ENCODE results near the gene SEC14L5.
"Not testable (repeated sequence)": the region's sequence is repeated elsewhere in the genome, so short reads cannot be mapped to it uniquely, and the experiment has no call there.

Gene SEC14L5

DNA sequence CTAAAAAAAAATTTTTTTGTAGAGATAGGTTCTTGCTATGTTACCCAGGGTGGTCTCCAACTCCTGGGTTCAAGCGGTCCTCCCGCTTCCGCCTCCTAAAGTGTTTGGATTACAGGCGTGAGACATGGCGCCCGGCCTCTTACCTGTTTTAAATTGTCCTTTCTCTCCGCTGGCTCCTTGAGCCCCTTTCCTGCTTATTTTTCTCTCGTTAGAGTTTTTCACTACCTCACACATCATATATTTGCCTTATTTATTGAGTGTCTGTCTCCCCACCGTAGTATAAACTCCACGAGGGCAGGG, 760 bp upstream of the SEC14L5 start:
- DNase-seq = no peak

DNA sequence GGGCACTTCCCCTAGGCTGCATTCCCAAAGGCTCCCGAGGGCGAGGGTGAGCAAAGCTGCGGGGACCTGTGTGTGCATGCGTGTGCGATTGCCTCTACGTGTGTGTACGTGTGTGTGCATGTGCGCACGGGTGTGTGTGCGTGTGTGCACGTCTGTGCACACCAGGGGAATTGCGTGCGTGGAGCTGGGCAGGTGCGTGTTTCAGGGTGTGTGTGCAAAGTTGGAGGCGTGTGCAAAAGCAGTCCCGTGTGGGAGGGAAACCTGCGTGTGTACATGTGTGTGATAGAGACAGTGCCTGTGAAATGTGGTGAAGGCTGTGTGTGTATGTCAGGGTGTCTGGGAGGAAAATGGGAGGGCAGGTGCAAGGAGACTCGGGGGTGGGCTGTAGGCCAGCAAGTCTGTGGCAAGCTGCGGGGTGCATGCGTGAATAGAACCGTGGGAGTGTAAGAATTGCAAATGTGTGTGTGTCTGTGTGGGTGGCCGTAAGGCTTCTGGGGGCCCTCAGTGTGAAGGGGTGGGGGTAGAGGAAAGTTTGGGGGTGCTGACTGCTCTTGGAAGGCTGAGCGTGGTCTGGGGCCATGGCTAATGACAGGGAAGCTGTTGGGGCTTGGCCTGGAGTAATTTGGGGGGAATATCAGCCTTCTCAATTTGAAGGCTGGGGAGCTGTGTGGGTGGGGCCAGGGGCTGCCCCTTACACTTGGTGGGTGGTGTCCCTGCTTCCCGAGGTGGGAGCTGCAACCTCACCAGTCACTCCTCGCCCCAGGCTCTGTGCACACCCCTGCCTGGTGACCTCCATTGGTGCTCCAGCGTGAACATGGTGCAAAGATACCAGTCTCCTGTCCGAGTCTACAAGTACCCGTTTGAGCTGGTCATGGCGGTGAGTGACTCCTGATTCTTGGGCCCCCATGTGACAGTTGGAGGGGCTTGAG, 644 bp downstream of the SEC14L5 start:
- no peak for DNase-seq

DNA sequence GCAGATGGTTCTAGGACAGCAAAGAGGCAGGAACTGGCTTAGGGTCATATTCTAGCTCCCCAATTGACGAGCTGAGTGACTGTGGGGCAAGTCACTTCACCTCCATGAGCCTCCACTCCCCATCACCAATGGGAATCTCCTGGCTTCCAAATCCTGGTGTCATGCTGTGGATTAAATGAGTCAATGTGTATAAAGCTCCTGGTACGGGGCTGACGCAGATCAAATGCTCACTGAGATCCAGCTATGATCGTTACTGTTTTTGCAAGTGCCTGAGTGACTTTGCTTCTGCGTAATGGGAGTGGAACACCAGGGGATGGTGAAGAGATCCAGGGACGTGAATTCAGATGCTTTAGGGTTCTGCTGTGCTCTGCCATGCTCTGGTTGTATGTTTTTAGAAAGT, 2.4 kb downstream of the SEC14L5 start:
- DNase-seq = no peak

DNA sequence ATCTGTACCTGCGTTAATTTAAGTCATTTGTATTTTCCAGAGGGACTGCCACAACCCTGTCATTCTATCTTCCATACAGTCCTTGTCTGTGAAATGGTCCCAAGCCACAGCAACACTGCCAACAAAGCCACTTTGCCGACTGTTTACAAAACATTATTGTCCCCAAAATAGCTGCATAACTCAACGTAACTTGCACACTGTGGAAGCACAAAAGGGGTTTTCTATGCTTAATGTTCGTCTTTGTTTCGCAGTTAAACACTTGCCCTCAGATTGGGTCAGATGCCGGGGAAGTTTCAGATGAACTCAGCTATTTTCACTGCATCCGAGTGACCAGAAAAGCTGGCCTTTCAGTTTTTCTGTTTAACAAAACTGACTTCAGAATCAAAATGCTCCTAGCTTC, 4.6 kb downstream of the SEC14L5 start:
- no peak for DNase-seq

DNA sequence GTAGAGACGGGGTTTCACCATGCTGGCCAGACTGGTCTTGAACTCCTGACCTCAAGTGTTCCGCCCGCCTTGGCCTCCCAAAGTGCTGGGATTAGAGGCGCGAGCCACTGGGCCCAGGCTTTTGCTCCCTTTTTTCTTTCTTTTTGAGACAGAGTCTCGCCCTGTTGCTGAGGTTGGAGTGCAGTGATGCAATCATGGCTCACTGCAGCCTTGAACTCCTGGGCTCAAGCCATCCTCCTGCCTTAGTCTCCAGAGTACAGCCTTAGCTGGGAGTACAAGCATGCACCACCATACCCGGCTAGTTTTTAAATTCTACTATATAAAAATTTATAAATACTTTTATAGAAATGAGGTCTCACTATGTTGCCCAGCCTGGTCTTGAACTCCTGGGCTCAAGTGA, 5.4 kb downstream of the SEC14L5 start:
- DNase-seq = not testable (repeated sequence)

DNA sequence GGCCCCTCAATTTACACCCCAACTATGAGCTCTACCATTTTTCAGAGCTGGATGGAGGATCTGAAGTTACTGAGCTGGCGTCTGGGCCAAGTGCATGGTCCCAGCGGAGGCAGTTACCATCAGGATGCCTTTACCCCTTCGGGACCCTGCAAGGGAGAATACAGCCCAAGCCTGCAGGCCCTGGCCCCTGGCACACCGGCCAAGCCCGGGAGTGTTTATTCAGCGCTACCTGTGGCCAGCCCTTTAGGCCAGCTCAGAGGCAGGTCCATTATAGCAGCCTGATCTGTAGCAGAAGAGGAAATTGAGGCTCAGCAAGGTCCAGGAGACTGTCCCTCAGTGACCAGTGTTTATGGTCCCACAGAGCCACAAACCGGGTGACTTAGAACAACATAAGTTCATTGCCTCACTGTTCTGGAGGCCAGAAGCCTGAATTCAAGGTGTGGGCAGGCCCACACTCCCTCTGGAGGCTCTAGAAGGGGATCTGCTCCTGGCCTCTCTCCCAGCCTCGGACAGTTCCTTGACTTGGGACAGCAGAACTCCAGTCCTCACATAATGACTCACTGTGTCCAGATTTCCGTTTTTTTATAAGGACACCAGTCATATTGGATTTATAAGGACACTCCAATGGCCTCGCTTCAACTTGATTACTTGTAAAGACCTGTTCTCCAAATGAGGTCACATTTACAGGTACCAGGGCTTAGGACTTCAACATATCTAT, 8.8 kb downstream of the SEC14L5 start:
- DNase-seq = no peak

DNA sequence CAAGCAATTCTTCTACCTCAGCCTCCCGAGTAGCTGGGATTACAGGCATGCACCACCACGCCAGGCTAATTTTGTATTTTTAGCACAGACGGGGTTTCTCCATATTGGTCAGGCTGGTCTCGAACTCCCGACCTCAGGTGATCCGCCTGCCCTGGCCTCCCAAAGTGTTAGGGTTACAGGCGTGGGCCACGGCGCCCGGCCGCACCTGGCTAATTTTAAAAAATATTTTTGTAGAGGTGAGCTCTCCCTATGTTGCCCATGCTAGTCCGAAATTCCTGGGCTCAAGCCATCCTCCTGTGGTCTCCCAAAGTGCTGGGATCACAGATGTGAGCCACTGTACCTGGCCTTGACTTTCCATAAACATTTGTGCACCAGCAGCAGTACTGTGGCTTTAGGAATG, 10.1 kb downstream of the SEC14L5 start:
- not testable (repeated sequence) for DNase-seq

DNA sequence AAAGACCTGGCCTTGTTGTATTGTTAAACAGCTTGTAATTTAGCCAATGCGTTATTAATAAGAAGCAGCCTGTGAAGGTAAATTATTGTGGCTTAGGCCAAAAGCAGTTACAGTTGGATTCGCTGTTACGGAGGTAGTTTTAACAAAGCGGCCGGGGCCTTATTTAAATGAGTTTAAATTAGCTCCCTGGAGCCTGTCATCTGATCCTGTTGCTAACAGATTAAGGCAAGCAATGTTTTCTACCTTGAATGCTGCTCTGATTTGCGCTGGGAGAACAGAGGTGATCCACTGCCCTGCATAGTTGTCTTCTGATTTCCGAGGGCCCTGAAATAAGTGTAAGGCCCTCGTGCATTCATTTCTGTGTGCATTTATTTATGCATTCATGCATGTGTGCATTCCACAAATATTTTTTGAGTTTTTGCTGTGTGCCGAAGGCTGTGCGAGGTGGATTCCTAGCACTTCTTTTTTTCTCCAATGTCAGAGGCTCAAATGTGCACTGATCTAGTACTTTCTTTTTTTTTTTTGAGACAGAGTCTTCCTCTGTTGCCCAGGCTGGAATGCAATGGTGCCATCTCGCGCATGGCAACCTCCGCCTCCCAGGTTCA, 10.9 kb downstream of the SEC14L5 start:
- no peak for DNase-seq

DNA sequence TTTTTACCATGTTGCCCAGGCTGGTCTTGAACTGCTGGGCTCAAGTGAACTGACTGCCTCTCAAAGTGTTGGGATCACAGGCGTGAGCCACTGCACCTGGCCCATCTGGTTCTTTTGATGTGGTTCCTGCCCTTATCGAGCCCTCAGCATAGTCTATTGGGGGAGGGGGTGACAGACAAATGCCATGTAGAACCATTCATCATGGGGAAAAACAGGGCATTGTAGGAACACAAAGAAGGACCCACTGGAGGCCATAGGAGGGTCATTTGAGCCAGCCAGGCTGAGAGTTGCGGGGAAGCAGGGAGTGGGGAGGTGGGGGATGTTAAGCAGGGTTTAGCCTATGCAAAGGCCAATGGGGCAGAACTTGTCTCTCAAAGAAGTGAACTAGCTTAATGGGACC, 11.9 kb downstream of the SEC14L5 start:
- DNase-seq = no peak

DNA sequence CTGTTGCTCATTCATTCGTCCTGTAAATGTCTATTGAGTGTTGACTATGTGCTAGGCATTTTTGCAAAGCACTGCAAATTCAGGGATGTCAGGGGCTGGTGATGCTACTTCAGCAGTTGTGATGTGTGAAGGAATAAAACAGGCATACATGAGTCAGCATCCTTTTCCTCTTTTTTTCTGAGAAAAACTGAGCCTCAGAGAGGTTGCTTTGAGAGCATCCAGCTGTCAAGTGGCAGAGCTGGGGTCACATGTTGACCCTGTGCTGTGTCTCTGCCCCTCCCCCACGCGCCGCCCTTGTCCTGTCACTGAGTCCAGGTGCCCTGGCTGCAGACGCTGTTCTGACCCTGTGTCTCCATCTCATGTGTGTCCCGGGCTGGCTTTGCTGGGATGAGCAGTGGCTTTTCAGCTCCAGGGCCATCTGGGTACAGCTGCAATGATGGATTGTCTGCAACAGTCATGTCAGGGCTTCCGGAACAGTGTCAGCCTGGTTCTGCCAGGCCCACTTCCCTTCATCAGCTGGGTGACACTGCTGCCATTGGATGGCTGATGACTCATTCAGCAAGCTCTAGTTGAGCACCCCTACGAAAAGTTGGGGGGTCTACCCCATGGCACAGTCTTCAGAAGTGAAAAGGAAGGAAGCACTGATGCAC, 14.9 kb downstream of the SEC14L5 start:
- DNase-seq = no peak

DNA sequence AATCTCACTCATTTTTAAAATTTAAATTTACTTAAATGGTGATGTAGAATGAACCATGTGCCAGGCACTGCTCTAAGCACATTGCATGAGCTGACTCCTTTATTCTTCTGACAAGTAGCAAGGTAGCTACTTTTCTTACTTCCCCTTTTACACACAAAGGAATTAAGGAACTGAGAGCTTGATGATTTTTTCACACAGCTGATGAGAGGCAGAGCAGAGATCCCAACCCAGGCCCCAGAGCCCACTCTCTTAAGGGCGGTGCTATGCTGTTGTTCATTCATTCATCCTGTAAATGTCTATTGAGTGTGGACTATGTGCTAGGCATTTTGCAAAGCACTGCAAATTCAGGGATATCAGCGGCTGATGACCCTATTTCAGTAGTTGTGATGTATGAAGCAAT, 17.9 kb downstream of the SEC14L5 start:
- DNase-seq = no peak

DNA sequence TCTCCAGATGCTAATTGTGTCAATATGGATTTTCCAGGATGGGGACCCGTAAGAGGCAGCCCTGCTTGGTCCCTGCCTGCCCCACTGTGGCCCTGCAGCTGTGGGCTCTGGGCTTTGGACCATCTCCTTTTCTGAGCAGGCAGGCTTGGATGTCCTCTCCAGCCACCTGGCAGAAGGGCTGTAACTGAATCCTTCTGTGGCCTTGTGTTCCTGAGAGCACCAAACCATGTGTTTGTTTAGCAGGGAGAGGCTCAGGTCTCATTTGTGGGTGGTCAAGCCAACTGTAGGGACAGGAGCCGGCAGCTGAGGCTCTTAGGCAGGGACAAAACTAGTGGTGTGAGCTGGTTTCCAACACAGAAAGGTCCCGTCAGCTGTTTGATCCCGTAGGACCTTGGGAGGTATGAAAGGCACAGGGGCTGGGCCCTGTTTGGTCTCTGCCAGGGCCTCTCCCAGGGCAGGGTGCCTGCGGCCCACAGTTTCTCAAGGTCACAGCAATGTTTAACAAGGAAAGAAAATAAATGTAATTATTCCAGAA, 18.5 kb downstream of the SEC14L5 start:
- DNase-seq = no peak

DNA sequence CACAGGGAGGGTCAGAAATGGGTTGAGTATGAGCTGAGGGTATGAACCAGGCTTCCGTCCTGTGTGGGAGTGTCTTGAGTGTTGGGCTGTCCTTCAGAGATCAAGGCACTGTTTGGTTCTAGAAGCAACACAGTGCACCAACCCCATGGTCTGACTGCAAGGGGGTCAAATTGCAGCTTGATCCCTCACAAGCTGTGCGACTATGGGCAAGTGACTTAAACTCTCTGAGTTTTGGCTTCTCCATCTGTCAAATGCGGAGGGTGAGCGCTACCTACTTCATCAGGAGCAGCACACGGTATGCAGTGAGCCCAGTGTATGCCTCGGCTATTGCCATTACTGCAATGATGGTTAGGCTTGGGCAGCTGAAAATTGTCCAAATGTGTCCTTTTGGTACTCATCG, 21.0 kb downstream of the SEC14L5 start:
- no peak for DNase-seq

DNA sequence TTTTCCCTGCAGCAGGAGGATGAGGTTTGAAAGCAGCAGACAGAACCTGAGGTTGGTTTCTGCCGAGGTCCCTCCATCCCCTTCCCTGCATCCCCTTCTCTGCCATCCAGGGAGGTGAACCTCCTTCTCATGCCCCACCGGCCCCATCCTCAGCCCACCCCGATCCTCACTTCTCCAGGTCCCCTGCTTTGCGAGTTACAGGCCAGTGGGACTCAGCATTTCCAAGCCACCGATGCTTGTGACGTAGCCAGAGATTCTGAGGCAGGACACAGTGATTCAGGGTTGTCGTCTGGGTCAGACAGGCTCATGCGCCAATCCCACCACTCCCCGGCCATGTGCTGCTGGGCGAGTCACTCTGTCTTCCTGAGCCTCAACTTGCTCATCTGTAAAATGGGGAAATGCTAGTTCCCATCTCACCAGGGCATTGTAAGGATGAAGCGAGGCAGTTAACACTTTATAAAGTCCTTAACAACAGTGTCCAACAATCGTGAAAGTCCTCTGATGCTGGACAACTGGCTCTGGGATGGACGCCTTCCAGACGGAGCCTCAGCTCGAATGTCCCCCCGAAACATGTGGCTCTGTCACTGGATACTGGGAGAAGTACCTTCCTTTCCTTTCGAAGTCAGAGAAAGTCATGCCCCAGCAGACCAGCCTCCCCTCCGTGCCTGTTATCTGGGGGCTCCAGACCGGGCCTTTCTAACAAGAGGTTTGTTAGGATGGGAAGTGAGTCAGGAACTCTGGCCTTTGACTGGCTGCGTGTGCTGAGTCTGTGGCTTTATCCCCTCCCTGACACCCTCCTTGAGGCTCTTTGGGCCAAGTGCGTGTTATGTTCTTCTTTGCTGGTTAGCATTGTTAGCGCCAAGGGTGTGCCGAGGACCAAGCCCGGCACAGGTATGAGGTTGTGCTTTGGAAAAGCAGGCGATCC, 21.9 kb downstream of the SEC14L5 start:
- no peak for DNase-seq

DNA sequence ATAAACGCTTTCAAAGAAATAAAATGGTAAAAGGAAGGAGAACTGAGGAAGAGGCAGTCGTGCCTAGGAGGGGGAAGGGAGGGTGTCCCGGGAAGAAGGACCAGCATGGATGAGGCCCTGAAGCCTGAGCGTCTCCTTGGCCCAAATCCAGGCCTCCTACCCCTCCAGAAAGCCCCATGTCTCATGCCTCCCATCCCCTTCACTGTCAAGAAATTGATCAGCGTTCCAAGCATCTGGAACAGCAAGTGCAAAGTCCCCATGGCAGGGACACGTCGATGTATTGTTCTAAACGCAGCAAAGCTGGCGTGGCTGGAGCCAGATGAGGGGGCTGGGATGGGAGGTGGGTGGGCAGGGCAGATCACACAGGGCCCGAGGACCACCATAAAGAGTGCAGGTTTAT, 22.6 kb downstream of the SEC14L5 start:
- no peak for DNase-seq

DNA sequence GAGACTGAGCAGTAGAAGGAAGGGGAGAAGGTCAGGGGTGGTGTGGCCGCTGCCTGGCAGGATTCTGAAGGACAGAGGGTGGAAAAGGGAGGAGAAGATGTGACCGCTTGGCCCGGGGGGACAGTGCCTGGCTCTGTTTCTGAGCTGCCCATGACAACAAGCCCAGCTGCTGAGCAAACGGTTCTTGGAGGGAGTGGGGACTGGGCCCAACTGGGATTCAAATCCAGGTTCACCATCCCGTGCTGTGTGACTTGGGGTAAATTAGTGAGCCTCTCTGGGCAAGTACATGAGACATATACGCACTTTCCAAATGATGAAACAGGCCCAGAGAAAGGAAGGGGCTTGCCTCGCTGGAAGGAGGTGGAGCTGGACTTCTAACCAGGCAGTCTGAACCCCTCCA, 23.3 kb downstream of the SEC14L5 start:
- DNase-seq = no peak

DNA sequence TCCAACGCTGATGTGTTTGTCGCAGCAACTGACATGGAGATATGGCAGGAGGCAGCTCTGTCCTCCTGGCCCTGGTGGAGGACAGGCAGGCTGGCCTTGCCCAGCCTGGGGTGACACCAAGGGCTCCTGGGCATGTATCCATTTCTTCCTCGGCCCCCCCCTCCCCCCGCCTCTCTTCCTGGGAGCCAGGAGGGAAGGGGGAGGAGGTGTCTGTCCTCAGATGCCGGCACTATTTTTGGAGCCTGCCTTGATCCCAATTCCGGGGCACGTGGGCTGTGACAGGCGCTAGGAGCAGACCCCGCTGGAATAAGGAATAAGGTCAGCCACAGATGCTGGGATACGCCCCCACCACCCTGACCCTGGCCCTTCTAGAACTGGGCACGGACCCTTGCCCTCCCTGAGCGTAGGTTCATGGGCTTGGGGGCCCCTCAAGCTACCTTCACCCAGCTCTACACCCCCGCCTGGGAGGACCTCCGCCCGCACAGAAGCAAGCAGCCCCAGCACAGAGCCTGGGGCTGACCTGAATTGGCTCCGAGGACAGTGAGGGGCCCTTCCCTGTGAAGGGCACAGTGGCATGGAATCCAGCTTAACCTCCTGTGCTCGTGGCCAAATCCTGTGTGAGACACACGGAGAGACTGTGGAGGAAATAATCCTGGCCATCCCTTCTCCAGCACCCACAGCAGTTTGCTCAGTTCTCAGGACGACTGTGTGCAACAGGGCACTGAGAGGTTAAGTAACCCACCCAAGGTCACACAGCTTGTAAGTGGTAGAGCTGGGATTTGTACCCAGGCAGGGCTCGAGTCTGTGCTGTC, 24.1 kb downstream of the SEC14L5 start:
- no peak for DNase-seq

DNA sequence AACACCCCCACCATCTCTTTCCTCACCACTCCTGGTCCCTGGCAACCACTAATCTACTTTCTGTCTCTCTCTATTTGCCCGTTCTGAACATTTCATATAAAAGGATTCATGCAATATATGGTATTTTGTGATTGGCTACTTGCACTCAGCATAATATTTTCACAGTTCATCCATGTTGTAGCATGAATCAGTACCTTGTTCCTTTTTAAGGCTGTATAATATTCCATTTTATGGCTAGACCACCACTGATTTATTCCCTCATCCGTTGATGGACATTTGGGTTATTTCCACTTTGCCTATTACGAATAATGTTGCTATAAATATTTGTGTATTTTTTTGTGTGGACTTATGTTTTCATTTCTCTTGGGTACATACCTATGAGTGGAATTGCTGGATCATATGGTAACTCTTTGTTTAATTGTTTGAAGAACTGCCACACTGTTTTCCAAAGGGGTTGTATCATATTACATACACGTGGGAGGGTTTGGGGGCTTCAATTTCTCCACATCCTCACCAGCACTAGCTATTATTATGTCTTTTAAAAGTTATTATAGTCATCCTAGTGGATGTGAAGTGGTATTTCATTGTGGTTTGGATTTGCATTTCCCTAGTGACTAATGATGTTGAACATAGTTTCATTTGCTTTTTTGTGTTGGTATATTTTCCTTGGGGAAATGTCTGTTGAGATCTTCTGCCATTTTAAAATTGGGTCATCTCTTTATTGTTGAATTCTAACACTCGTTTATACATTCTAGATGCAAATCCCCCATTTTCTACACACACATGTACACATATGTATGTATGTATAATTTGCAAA, 26.3 kb downstream of the SEC14L5 start:
- DNase-seq = no peak

DNA sequence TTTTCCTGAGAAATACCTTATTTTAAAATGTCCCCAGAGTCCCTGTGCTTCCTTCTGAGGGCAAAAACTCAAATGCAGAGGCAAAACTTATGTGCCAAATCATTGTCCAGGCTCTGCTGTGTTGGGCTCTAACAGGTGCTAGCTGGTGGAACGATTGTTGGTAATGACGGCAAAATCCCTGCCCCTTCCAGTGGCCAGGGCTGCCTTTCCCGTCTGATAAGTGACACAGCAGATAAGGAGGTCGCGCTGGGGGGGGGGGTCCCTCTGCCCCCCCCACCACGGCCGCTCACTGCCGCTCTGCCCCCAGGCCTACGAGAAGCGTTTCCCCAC, 29.1 kb downstream of the SEC14L5 start:
- no peak for DNase-seq

DNA sequence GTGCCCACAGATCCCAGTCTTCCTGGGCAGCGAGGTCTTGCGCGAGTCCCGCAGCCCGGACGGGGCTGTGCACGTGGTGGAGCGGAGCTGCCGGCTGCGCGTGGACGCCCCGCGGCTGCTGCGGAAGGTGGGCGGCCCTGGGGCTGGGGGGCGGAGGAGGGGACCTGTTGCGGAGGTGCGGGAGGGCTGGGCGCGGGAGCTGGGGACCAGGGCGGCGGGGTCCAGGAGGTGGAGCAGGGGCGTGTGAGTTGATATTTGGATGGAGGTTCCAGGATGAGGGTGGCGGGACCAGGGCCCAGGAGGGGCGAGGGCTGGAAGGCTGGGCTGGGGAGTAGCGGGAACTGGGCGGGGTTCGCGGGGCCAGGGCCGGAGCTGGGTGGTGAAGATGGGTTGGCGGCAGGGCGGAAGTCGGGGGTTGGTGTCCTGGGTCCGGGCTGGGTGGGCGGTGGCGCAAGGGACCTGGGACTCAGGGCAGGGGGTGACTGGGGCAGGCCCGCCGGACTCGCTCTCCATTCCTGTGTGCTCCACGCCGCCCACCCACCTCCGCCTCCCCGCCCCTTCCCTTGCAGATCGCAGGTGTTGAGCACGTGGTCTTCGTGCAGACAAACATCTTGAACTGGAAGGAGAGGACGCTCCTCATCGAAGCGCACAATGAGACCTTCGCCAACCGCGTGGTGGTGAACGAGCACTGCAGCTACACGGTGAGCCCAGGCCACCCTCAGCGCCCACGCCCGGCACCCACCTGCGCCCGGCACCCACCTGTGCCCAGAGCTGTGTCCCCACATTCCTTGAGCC, 29.6 kb downstream of the SEC14L5 start:
- DNase-seq = peak; percentile 3
